DOHH2 (cell line): ENCODE measurements around the gene GGA2.

Experiments
- H3F3A ChIP-seq: fragments of 200-600 bp; sonication (generic), shearing (Covaris generic); 2 replicates; pipeline ENCODE4 v1.6.0; 2016; ENCODE audit warnings: antibody characterized with exemption, mild to moderate bottlenecking; ENCODE audit not compliant: control insufficient read depth, insufficient read depth
- H3K27ac ChIP-seq: fragments of 200-600 bp; sonication (generic); 2 replicates; pipeline ENCODE4 v1.5.1; 2014; ENCODE audit warnings: low read depth, mild to moderate bottlenecking, low read length, moderate library complexity
- H3K27me3 ChIP-seq: fragments of 200-600 bp; sonication (generic); 2 replicates; pipeline ENCODE4 v1.6.1; 2014; ENCODE audit warnings: mild to moderate bottlenecking, low read length, mixed read lengths; ENCODE audit not compliant: control insufficient read depth
- H3K36me3 ChIP-seq: fragments of 200-600 bp; sonication (generic); 2 replicates; pipeline ENCODE4 v1.6.1; 2014; ENCODE audit warnings: mild to moderate bottlenecking, low read length, moderate library complexity, mixed read lengths; ENCODE audit not compliant: control insufficient read depth
- H3K4me1 ChIP-seq: fragments of 200-600 bp; sonication (generic); 2 replicates; pipeline ENCODE4 v1.6.1; 2014; ENCODE audit warnings: mild to moderate bottlenecking, low read length, mixed read lengths; ENCODE audit not compliant: control insufficient read depth
- H3K4me2 ChIP-seq: fragments of 200-600 bp; sonication (generic); 2 replicates; pipeline ENCODE4 v1.6.0; 2014; ENCODE audit warnings: mild to moderate bottlenecking, low read length, moderate library complexity
- H3K4me3 ChIP-seq: fragments of 200-600 bp; sonication (generic); 2 replicates; pipeline ENCODE4 v1.5.1; 2014; ENCODE audit warnings: mild to moderate bottlenecking, low read length, mixed read lengths
- H3K79me2 ChIP-seq: fragments of 200-600 bp; sonication (generic); 2 replicates; pipeline ENCODE4 v1.6.1; 2014; ENCODE audit warnings: mild to moderate bottlenecking, low read length, mixed read lengths; ENCODE audit not compliant: control insufficient read depth
- H3K9me2 ChIP-seq: fragments of 200-600 bp; sonication (generic); replicated peaks from 2 replicates; pipeline ENCODE4 v1.6.1; 2014; ENCODE audit warnings: mild to moderate bottlenecking, low read length, mixed read lengths; ENCODE audit not compliant: control insufficient read depth
- H3K9me3 ChIP-seq: fragments of 200-600 bp; sonication (generic); 2 replicates; pipeline ENCODE4 v1.6.1; 2014; ENCODE audit warnings: antibody characterized with exemption, low read length, mixed read lengths; ENCODE audit not compliant: control insufficient read depth, insufficient read depth
- H4K20me1 ChIP-seq: fragments of 200-600 bp; sonication (generic); 2 replicates; pipeline ENCODE4 v1.6.0; 2014; ENCODE audit warnings: low read depth, mild to moderate bottlenecking, antibody characterized with exemption, low read length, moderate library complexity; ENCODE audit not compliant: control insufficient read depth, insufficient read depth
- CTCF ChIP-seq: fragments of 200-600 bp; sonication (generic); IDR thresholded peaks from one replicate; pipeline ENCODE4 v1.5.1; 2014; ENCODE audit warnings: antibody characterized with exemption, mild to moderate bottlenecking, low read depth, low read length; ENCODE audit not compliant: poor library complexity, severe bottlenecking
- EZH2phosphoT487 ChIP-seq: fragments of 200-600 bp; sonication (generic); IDR thresholded peaks from 2 replicates; pipeline ENCODE4 v1.6.1; 2017; ENCODE audit warnings: borderline replicate concordance, mild to moderate bottlenecking, antibody characterized with exemption, low read length, moderate library complexity, mixed read lengths

Gene GGA2

DNA sequence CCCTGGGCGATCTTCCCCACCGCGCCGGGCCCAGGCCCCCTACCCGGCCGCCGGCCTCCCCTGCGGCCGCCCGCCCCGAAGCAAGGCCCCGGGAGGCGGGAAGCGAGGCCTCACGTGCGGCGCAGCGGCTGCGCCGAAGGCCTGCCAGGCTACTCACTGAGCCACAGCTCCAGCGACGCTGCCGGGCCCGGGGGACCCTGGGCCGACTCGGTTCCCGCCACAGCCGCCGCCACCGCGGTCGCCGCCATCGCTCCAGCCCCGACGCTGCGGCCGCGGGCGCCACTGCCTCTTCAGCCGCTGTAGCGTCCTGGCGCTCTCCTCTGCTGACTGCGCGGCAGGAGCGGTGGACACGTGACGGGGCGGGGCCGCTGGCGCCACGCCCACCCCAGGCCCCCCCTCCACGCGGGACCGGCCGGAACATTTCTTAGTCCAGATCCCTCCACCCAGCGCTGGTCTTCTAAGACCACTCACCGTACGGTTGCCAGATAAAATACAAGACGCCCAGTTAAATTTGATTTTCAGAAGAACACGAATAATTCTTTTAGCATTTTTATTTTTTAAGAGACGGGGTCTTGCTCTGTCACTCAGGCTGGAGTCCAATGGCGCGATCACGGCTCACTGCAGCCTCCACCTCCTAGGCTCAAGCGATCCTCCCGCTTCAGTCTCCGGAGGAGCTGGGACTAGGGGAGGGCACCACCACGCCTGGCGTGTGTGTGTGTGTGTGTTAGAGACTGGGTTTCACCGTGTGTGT lies at the start of gene GGA2:
GGA2 (minus strand) TSS at position 331 of the 751 bp plus-strand sequence; CDS start at position 248, 83 bp downstream.
- Histone ChIP-seq H4K20me1 (peaks cover 27% of the 10 kb centered on the region), H3K9me3 (no peaks in the 10 kb centered on the region), H3K27me3 (no peaks in the 10 kb centered on the region; the same call in 1 of the 2 replicates), H3K36me3 (peaks cover 55% of the 10 kb centered on the region), H3K79me2 (peaks cover 66% of the 10 kb centered on the region), H3K4me3 (peak within 1 kb of the TSS; percentile 88), H3K27ac (peak within 1 kb of the TSS; percentile 100), H3K4me2 (peak within 1 kb of the TSS; percentile 100), H3K4me1 (peaks cover 68% of the 10 kb centered on the region), H3F3A (peaks cover 54% of the 10 kb centered on the region), H3K9me2 (no peaks in the 10 kb centered on the region)
- no peak for TF ChIP-seq CTCF
- TF ChIP-seq EZH2phosphoT487: no peak

DNA sequence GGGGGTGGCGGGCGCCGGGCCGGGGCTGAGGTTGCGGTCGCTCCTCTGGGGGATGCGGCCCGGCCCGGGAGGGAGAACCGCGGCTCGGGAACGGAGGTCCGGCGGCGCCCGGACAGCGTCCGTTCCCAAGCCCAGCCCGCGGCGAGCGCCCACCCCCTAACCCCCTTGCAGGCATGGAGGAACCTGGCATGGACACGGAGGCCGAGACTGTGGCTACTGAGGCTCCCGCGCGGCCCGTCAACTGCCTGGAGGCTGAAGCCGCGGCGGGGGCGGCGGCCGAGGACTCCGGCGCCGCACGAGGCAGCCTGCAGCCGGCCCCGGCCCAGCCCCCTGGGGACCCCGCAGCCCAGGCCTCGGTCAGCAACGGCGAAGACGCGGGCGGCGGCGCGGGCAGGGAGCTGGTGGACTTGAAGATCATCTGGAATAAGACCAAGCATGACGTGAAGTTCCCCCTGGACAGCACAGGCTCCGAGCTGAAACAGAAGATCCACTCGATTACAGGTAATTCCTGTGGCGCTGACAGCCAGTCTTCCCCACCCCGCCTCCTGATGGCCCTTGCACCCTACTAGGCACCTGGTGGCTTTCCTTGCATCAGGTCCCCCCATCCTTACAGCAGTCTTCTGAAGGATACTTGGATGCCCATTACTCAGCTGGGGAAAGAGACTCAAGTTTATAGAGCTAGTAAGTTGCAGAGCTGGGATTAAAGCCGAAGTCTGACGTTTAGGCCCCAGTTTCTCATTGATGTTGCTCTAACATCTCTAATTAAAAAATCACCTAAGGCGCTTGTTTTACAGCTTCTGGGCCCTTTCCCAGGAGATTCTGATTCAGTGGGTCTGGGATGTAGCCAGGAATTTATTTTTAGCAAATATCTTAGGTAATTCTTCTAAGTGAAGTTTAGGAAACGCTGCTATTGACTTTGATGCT lies 47.7 kb upstream of the GGA2 start:
- Histone ChIP-seq H3K27ac (peak overlapping the region; percentile 18), H3K4me3 (peak overlapping the region; percentile 95), H4K20me1 (no peaks in the 10 kb centered on the region), H3K9me3 (no peaks in the 10 kb centered on the region), H3K4me2 (peak overlapping the region; percentile 82), H3K9me2 (no peaks in the 10 kb centered on the region), H3F3A (peaks cover 20% of the 10 kb centered on the region), H3K79me2 (peaks cover 79% of the 10 kb centered on the region), H3K4me1 (peaks cover 38% of the 10 kb centered on the region), H3K27me3 (no peaks in the 10 kb centered on the region), H3K36me3 (peaks cover 50% of the 10 kb centered on the region)
- TF ChIP-seq EZH2phosphoT487 (no peak), CTCF (no peak)

DNA sequence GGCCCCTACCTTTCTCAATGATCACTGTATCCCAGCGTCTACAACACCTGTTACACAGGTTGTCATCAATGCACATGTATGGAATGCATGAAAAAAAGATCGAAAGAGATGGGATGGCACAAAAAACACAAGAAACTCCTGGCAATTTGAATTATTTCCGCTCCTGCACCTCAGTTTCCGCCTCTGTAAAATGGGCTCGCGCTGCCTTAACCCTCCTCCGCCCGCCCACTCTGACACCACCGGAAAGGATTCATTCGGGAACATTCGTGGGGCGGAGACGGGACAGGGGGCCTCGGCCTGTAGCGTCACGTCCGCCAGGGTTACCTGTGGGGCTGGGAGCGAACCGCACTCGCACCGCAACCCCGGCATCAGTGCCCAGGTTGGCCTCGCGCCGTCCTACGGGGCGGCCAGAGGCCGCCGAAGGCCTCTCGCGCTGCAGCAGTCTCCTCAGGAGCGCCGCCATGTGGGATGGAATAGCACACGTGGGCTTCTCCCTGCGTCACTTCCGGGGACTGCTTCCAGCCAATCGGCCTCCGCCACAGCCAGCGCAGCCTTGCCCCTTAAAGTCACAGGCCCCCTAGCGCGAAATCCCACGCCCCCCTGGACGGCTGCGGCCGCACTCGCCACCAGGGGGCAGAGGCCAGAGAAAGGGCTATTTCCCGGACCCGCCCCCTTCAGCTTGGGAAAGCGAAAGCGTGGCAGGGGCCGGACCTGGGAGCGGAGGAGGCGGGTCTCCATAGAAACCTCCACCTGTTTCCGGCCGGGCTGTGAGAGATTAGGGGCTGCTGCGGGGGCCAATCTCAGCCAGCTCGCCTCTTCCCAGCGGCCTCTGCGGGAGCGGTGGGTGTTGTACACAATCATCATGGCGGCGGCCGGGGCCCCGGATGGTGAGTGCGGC lies 46.8 kb upstream of the GGA2 start, which contains the start of the genes EARS2 and UBFD1:
EARS2 (minus strand) TSS at position 470 of the 898 bp plus-strand sequence; CDS start at position 463, 7 bp downstream.
UBFD1 (plus strand) TSS at position 847 of the 898 bp plus-strand sequence; CDS start at position 863, 16 bp downstream.
- Histone ChIP-seq H3K9me3 (no peaks in the 10 kb centered on the region), H3F3A (peaks cover 20% of the 10 kb centered on the region), H3K27ac (peak within 1 kb of the TSS; percentile 48), H3K27me3 (no peaks in the 10 kb centered on the region), H3K36me3 (peaks cover 48% of the 10 kb centered on the region), H3K79me2 (peaks cover 79% of the 10 kb centered on the region), H3K4me3 (peak within 1 kb of the TSS; percentile 95), H3K9me2 (no peaks in the 10 kb centered on the region), H3K4me2 (peak within 1 kb of the TSS; percentile 94), H4K20me1 (no peaks in the 10 kb centered on the region), H3K4me1 (peaks cover 38% of the 10 kb centered on the region)
- TF ChIP-seq EZH2phosphoT487 (no peak), CTCF (peak; percentile 85)
